ENCODE data around the gene NIPAL1.

The NIPAL1 gene

GRCh38 chr4:48068182-48068581 is 51.6 kb downstream of the NIPAL1 start:
- no peak for DNase-seq

- no peak for DNase-seq
Measured at GRCh38 chr4:48069026-48069425, 52.5 kb downstream of the NIPAL1 start.

GRCh38 chr4:48071191-48071590 is 54.6 kb downstream of the NIPAL1 start:
- no peak for DNase-seq

GRCh38 chr4:48073567-48074103 is 57.1 kb downstream of the NIPAL1 start:
- no peak for DNase-seq

GRCh38 chr4:48074657-48075056 is 58.1 kb downstream of the NIPAL1 start:
- no peak for DNase-seq

GRCh38 chr4:48078425-48078824 is 61.9 kb downstream of the NIPAL1 start:
- no peak for DNase-seq

GRCh38 chr4:48078862-48079655 is 62.5 kb downstream of the NIPAL1 start:
- no peak for DNase-seq

- DNase-seq: no peak
Measured at GRCh38 chr4:48079972-48080391, 63.4 kb downstream of the NIPAL1 start.

GRCh38 chr4:48081196-48081595 is 64.6 kb downstream of the NIPAL1 start:
- no peak for DNase-seq

- no peak for DNase-seq
Measured at GRCh38 chr4:48082956-48083355, 66.4 kb downstream of the NIPAL1 start.

GRCh38 chr4:48085821-48086589 is 69.4 kb downstream of the NIPAL1 start:
- DNase-seq: no peak
